HG03354 (cell line): Measurements from ENCODE around the gene IGF1R.

Experiments used
- ATAC-seq: cut with Tn5 transposase; IDR thresholded peaks from one replicate; pipeline ENCODE4 v1.9.1; 2021; ENCODE audit warnings: mild to moderate bottlenecking; ENCODE audit not compliant: unreplicated experiment, poor library complexity, severe bottlenecking

Gene IGF1R

DNA sequence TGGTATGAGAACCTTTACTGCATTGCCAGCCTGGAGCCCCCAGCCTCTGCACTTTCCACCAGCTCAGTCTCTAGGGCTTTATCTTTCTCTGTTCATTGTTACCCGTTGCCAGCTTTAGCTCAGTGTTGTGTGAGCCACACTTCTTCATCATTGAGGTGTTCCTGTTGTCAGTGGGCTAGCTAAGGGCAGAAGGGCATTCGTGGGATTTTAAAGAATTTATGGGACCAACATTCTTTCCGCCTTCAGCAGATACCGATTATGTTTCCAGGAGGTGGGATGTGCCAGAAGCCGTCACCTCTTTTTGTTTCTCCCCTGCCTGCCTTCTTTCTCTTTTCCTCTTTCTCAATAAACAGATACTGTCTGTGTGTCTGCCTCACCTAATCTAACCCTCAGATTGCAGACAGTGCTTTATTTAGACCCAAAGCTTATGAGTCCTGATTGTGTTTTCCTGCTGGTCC is 294.7 kb downstream of the IGF1R start:
- ATAC-seq, result no peak

GRCh38 chr15:98943601-98944151 is 295.3 kb downstream of the IGF1R start:
- no peak for ATAC-seq

GRCh38 chr15:98946301-98947255 is 298.2 kb downstream of the IGF1R start:
- no peak for ATAC-seq

- no peak for ATAC-seq
Observed at GRCh38 chr15:98948456-98948855, 300.1 kb downstream of the IGF1R start.

GRCh38 chr15:98948941-98949340 is 300.6 kb downstream of the IGF1R start:
- ATAC-seq, result no peak

DNA sequence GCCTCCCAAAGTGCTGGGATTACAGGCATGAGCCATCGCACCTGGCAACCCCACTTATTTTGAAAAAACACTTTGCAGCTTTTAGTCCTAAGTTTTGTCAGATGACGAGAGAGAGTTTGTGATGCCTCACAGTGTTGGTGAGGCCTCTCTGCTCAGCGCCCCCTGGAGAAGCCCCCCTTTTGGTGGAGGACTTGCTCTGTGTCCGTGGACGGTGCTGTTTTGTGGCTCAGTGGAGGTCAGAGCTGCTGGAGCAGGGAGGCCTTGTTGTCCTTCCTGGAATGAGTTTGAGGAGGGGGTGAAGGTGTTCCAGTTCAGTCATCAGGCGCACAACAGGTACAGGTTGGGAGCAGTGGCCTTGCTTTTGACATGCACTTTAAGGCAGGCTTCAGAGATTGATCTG is 301.3 kb downstream of the IGF1R start:
- no peak for ATAC-seq

DNA sequence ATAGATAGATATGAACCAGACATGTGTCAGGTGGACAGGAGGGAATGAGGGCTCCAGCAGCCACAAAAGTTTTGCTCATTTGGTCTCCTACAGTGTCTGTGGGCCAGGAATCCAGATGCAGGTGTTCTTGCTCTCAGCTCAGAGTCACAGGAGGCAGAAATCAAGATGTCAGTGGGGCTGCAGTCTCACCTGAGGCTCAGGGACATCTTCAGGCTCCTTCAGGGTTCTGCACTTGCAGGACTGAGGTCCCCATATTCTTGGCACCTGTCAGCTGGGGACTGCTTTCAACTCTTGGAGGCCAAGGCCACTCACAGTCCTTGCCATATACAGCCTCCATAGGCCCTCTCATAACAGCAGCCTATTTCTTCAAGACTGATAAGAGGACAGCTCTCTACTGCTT is 301.9 kb downstream of the IGF1R start:
- no peak for ATAC-seq

- no peak for ATAC-seq
Observed at GRCh38 chr15:98951004-98951403, 302.7 kb downstream of the IGF1R start.

DNA sequence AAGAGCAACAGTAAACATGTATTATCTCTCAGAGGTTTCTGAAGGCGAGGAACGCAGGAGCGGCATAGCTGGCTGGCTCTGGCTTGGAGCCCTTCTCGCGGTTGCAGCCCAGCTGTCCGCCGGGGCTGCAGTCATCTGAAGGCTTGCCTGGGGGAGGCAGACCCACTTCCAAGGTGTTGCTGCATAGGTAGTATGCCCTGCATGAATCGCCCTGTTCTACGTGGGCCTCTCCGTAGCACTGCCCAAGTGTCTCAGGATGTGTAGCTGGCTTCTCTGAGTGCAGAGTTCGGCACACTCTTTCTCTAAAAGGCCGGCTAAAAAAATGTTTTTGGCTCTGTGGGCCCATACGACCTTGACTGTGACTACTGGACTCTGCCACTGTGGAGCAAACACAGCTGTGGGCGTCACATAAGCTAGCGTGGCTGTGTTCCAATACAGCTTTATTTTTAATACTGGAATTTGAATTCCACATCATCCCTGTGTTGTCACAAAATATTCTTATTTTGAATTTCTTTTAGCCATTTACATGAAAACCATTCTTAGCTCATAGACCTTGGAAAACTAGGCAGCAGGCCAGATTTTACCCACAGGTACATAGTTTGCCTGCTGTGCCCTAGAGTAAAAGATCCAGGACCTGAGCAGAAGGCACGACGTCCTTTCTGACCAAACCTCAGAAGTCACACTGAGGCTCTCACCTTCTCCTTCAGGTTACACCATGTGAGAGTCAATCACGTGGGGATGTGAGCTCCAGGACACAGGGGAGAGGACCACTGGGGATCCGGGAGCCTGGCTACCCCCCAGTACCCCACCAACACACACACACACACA is 303.4 kb downstream of the IGF1R start:
- ATAC-seq, result no peak

DNA sequence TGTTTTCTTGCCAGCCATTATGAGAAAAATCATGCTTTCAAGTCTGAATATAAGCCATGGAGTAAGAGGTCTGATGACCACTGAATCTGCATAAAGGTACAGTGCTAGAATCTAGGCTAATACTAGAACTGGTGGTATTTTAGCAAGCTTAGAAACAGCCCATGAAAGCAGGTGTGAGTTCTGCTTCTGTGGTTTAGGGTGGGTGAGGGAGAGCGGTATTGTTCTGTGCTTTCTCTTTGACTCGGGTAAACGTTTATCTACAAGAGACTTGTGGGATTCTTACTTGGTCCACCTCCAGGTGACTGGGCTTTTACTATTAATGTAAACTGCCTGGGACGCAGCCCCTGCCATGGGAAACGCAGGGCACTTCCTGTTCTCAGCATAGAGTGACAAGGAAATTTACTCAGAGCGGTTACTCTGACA is 304.1 kb downstream of the IGF1R start:
- ATAC-seq, result peak; percentile 94

- ATAC-seq, result peak; percentile 32
Observed at GRCh38 chr15:98953000-98953787, 304.9 kb downstream of the IGF1R start.

- no peak for ATAC-seq
Observed at GRCh38 chr15:98953968-98954367, 305.6 kb downstream of the IGF1R start.

DNA sequence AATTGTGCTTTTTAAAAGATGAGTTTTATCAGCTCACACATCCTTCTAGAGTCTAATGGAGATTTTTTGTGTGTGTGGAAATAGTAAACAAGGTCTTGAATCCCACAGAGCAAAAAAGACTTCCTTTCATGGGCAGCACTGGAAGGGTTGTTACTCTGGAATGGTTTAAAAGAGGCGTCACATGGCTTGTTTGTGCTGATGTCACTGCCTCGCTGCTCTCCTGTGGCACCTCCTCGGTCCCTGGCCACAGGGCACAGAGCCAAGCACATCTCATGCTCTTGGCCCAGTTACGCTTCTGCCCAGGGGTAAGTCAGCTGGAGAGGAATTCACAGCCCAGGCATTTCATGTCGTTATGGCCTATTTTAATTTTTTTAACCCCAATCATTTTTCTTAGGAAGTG is 306.1 kb downstream of the IGF1R start:
- no peak for ATAC-seq

DNA sequence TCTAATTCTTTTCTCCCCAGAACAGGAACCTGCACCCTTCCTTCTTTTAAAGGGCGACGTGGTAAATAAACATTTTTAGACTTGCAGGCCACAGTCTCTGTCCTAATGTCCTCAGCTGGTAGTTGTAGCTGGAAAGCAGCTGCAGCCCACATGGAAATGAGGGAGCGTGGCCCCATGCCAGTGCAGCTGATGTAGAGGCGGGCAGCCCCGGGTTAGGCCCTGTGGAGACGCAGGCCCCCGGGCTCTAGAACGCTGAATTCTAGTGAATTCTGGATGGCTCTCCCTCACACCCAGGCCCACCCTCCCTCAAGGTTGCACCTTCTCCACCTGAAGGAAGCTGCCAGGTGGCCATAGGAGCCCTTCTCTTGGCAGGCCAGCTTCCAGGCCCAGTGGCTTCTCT is 307.0 kb downstream of the IGF1R start:
- ATAC-seq, result no peak

DNA sequence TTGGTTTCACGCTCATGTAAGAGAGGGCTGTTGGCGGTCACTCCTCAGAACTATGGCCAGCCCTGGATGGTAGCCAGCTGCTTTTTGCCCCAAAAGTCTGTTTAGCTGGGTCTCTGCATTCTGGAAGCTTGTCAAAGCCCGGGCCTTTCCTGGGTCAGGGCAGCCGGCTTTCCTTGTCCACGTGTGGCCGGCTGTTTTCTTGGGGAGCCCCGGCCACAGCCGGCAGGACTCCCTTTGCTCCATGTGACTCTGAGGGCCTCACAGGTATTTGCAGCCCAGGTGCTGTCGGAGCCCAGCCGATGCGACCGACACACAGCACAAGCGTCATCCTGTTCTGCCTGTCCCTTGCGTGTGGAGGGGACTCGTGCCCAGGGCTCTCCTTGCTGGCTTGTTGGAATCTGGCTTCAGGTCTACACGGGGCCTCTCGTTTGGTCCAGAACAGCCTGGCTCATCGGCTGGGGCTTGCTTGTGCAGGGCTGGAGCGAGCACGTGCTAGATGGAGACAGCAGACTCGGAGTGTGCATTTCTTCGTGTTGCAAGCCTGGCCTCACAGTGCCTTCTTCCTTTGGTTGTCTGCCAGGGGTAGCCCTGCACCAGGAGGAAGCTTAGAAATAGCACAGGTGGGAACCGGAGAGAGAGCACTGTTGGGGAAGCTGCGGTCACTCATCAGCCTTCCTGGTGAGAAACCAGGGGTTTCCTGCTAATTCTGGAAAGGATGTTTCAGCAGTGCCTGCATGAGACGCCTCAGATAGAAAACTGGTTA is 307.8 kb downstream of the IGF1R start:
- ATAC-seq, result no peak

DNA sequence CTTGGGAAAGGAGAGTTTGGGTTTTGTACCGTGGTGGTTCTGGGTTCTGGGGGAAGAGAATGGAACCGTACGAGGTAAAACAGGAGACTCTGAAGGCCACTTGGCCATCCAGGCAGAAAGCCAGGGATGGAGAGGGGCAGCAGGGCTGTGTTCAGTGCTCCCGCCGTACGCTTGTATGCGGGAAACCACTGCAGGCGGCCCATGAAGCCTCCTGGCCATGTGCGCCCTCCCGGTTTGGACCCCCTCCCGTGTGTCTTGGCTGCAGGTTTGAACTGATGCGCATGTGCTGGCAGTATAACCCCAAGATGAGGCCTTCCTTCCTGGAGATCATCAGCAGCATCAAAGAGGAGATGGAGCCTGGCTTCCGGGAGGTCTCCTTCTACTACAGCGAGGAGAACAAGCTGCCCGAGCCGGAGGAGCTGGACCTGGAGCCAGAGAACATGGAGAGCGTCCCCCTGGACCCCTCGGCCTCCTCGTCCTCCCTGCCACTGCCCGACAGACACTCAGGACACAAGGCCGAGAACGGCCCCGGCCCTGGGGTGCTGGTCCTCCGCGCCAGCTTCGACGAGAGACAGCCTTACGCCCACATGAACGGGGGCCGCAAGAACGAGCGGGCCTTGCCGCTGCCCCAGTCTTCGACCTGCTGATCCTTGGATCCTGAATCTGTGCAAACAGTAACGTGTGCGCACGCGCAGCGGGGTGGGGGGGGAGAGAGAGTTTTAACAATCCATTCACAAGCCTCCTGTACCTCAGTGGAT is 308.6 kb downstream of the IGF1R start:
- no peak for ATAC-seq

DNA sequence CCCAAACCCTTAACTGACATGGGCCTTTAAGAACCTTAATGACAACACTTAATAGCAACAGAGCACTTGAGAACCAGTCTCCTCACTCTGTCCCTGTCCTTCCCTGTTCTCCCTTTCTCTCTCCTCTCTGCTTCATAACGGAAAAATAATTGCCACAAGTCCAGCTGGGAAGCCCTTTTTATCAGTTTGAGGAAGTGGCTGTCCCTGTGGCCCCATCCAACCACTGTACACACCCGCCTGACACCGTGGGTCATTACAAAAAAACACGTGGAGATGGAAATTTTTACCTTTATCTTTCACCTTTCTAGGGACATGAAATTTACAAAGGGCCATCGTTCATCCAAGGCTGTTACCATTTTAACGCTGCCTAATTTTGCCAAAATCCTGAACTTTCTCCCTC is 309.3 kb downstream of the IGF1R start:
- ATAC-seq, result no peak

DNA sequence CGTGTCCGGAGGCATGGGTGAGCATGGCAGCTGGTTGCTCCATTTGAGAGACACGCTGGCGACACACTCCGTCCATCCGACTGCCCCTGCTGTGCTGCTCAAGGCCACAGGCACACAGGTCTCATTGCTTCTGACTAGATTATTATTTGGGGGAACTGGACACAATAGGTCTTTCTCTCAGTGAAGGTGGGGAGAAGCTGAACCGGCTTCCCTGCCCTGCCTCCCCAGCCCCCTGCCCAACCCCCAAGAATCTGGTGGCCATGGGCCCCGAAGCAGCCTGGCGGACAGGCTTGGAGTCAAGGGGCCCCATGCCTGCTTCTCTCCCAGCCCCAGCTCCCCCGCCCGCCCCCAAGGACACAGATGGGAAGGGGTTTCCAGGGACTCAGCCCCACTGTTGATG is 309.7 kb downstream of the IGF1R start:
- ATAC-seq, result no peak
